Transverse colon (tissue), 4 donors: ENCODE data around the gene C1orf210. TPM values are rescaled to one million over a fixed set of nuclear protein-coding genes. Genes with fewer than 3 reads are reported as not detected.
A peak's percentile ranks its signal among the peaks of the same experiment; 100 is the strongest.

Experiments
- DNase-seq: peaks from one replicate; pipeline ENCODE4 v3.0.0-alpha.2; 2019
- H3K27ac ChIP-seq, 4 donors: fragments of 200-600 bp; sonication (generic); 2 replicates each; pipeline ENCODE4 v1.5.1; 2016 to 2018; ENCODE audit warnings: inconsistent platforms in 4 of 4
- H3K27me3 ChIP-seq: fragments of 200-600 bp; sonication (generic); 2 replicates; pipeline ENCODE4 v1.5.1; 2017; ENCODE audit warnings: inconsistent platforms
- H3K36me3 ChIP-seq, 4 donors: fragments of 200-600 bp; sonication (generic); 2 replicates each; pipeline ENCODE4 v1.5.1; 2017 to 2019; ENCODE audit warnings: inconsistent platforms in 4 of 4
- H3K4me1 ChIP-seq, 4 donors: fragments of 200-600 bp; sonication (generic); 2 replicates each; pipeline ENCODE4 v1.5.1; 2017 to 2020; ENCODE audit warnings: inconsistent platforms in 4 of 4
- H3K4me3 ChIP-seq, 4 donors: fragments of 200-600 bp; sonication (generic); 1 replicate in 1 of 4; 2 replicates in 3 of 4; pipeline versions ENCODE4 v1.5.1 to v1.6.1; 2017 to 2019; ENCODE audit warnings: inconsistent platforms in 4 of 4
- H3K9me3 ChIP-seq, 2 donors: fragments of 200-600 bp; sonication (generic); 2 replicates each; pipeline ENCODE4 v1.5.1; 2017 to 2019; ENCODE audit warnings: inconsistent platforms in 2 of 2
- CTCF ChIP-seq, 5 experiments: fragments of 200-600 bp in 3 of 5; fragments of 450-650 bp in 2 of 5; sonication (generic) in 3 of 5; IDR thresholded peaks; 1 replicate in 2 of 5; 2 replicates in 3 of 5; pipeline ENCODE4 v1.5.1; 2016 to 2017; ENCODE audit warnings: antibody characterized with exemption in 5 of 5, inconsistent platforms in 3 of 5, mild to moderate bottlenecking in 2 of 5, moderate library complexity in 1 of 5
- EP300 ChIP-seq: sonication (generic); formaldehyde crosslinking; IDR thresholded peaks from one replicate; pipeline ENCODE4 v1.6.1; 2017; ENCODE audit warnings: antibody characterized with exemption, low read depth
- POLR2A ChIP-seq: fragments of 450-650 bp; IDR thresholded peaks from one replicate; pipeline ENCODE4 v1.6.1; 2016; ENCODE audit warnings: antibody characterized with exemption, mild to moderate bottlenecking, moderate library complexity
- POLR2AphosphoS5 ChIP-seq, 3 donors: sonication (generic); formaldehyde crosslinking; IDR thresholded peaks; one replicate each; pipeline ENCODE4 v1.6.1; 2016; ENCODE audit warnings: antibody characterized with exemption in 3 of 3
- WGBS, 2 donors: methylation state at CpG; one replicate each; pipeline ENCODE4 v1.1.5; 2018; ENCODE audit warnings: low coverage in 1 of 2; 5-methylcytosine and 5-hydroxymethylcytosine counted together
- in situ Hi-C, 4 donors: fragments of 200-750 bp; cut with MboI; loops; one replicate each; pipeline versions ENCODE4 v1.15.0 to v1.15.1; 2017; ENCODE audit warnings: low sequenced_read_pairs in 3 of 4, low pct_ligation_motif_present in 1 of 4, low pct_unique_long_range_greater_than_20kb in 1 of 4
- intact Hi-C: fragments of 100-400 bp; cut with DNase I; formaldehyde crosslinking; loops from one replicate; pipeline ENCODE4 v1.15.1; 2023; ENCODE audit warnings: low total_unique reads
- total RNA-seq, 4 donors: library from RNA; depleted of rRNA; stranded (reverse); fragments of >200 nt; gene quantifications; one replicate each; pipeline ENCODE4 v1.1.0, GENCODE V29; 2016

Gene C1orf210
- total RNA-seq, 4 donors from 2014 or later, result 43.8 to 100 (median 57.6) TPM

DNA sequence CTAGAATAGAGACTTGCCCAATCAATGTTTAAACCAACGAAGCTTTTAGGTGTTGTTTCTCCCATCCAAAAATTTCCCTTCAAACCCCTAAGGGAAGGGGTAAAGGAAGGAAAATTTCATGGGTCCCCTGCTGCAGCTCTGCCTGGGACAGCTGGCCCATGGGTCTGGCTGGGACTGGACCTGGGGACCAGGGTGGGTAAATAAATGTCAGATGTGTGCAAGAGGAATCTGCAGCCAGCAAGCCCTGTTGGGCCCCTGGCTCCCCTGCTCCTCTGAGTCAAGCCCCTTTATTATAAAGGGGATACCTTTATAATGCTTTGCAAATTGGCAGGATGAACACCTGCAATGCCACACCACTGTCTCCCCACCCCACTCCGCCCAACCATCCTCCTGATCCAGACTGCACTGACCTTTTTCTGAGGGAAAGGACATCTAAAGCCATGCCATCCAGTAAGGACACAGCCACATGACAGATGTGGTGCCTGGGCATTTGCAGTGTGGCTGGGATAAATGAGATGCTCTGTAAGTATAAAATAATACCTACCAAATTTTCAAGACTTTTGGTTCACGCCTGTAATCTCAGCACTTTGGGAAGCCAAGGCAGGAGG lies 17.5 kb downstream of the C1orf210 start:
- Histone ChIP-seq H3K27ac (no peak overlapping the region), H3K9me3 (no peaks in the 10 kb centered on the region), H3K36me3 (no peaks in the 10 kb centered on the region), H3K4me3 (no peak overlapping the region), H3K4me1 (peaks cover 0 to 20% (median 15%) of the 10 kb centered on the region in 4 donors), H3K27me3 (no peaks in the 10 kb centered on the region)
- in situ Hi-C loops (no loop called here), intact Hi-C loops (no loop called here)
- 79 to 92% methylated on average over 2 to 3 of the region's 3 CpGs for WGBS, 2 donors
- no peak for DNase-seq
- TF ChIP-seq POLR2A (no peak), CTCF (IDR thresholded peaks at IDR 0.05) (no peak), EP300 (no peak), POLR2AphosphoS5 (IDR thresholded peaks at IDR 0.05) (no peak)

- in situ Hi-C loops, result no loop called here
- DNase-seq, result no peak
- 60 to 77% methylated on average over 1 to 9 of the region's 9 CpGs for WGBS, 2 donors
- peaks cover 0 to 20% (median 15%) of the 10 kb centered on the region in 4 donors for H3K4me1 ChIP-seq
- intact Hi-C loops, result no loop called here
- no peaks in the 10 kb centered on the region for H3K27me3 ChIP-seq
- no peak for TF ChIP-seq POLR2A
- TF ChIP-seq EP300, result no peak
- H3K27ac ChIP-seq, result no peak overlapping the region
- H3K9me3 ChIP-seq, result no peaks in the 10 kb centered on the region
- H3K36me3 ChIP-seq, result no peaks in the 10 kb centered on the region
- no peak overlapping the region for H3K4me3 ChIP-seq
Measured at GRCh38 chr1:43267291-43267805, 18.0 kb downstream of the C1orf210 start.

- 93 to 100% methylated on average over 1 of the region's 1 CpG for WGBS, 2 donors
- Histone ChIP-seq H3K4me1 (peaks cover 0 to 20% (median 15%) of the 10 kb centered on the region in 4 donors), H3K27me3 (no peaks in the 10 kb centered on the region), H3K36me3 (no peaks in the 10 kb centered on the region), H3K4me3 (no peak overlapping the region), H3K9me3 (no peaks in the 10 kb centered on the region), H3K27ac (no peak overlapping the region)
- no peak for DNase-seq
- intact Hi-C loops (no loop called here), in situ Hi-C loops (no loop called here)
- no peak for TF ChIP-seq EP300
- TF ChIP-seq CTCF (IDR thresholded peaks at IDR 0.05), result no peak
- no peak for TF ChIP-seq POLR2A
Measured at GRCh38 chr1:43266881-43267280, 18.5 kb downstream of the C1orf210 start.

- in situ Hi-C loops (no loop called here), intact Hi-C loops (no loop called here)
- Histone ChIP-seq H3K27me3 (no peaks in the 10 kb centered on the region), H3K4me1 (peaks cover 0 to 11% (median 6%) of the 10 kb centered on the region in 4 donors), H3K36me3 (no peaks in the 10 kb centered on the region), H3K4me3 (no peak overlapping the region), H3K9me3 (no peaks in the 10 kb centered on the region), H3K27ac (peak overlapping the region in 1 of 4 donors; percentile 3)
- DNase-seq, result no peak
- 49% methylated on average over 4 of the region's 4 CpGs; no CpG with 5 or more reads in 1 of the 2 donors for WGBS, 2 donors
- no peak for TF ChIP-seq POLR2AphosphoS5 (IDR thresholded peaks at IDR 0.05)
- TF ChIP-seq CTCF (IDR thresholded peaks at IDR 0.05), result no peak
- TF ChIP-seq POLR2A, result no peak
Measured at GRCh38 chr1:43265431-43265830, 19.9 kb downstream of the C1orf210 start.
